MM.1S (cell line): ENCODE results near the gene TAF1D.

ENCODE experiments used
- EZH2phosphoT487 ChIP-seq: fragments of 300-600 bp; sonication (generic); IDR thresholded peaks from 2 replicates; pipeline ENCODE4 v1.6.1; 2018; ENCODE audit warnings: antibody characterized with exemption, low read length
- TF ChIP-seq, protein P1 (sequence below): fragments of 300-600 bp; sonication (generic); IDR thresholded peaks from 2 replicates; pipeline ENCODE4 v1.5.1; 2016; ENCODE audit warnings: antibody characterized with exemption, low read length, mixed read lengths

DNA sequence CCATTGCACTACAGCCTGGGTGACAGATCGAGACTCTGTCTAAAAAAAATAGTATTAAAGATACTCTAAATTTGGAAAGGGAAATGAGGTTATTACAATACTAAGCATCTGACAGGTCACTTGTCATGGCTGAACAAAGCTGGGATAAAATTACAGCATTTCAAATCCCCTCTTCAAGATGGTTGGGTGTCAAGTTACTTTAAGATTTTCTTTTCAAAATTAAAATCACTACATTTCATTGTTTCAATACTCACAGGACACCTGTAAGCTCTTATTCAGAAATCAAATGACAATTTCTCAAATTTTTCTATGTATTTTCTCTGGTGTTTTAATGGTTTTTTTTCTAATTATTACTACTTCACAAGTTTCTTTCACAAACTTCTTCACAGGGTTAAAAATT is 5.7 kb downstream of the TAF1D start:
- TF ChIP-seq, protein P1, sequence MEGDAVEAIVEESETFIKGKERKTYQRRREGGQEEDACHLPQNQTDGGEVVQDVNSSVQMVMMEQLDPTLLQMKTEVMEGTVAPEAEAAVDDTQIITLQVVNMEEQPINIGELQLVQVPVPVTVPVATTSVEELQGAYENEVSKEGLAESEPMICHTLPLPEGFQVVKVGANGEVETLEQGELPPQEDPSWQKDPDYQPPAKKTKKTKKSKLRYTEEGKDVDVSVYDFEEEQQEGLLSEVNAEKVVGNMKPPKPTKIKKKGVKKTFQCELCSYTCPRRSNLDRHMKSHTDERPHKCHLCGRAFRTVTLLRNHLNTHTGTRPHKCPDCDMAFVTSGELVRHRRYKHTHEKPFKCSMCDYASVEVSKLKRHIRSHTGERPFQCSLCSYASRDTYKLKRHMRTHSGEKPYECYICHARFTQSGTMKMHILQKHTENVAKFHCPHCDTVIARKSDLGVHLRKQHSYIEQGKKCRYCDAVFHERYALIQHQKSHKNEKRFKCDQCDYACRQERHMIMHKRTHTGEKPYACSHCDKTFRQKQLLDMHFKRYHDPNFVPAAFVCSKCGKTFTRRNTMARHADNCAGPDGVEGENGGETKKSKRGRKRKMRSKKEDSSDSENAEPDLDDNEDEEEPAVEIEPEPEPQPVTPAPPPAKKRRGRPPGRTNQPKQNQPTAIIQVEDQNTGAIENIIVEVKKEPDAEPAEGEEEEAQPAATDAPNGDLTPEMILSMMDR = no peak
- no peak for TF ChIP-seq EZH2phosphoT487
